K562 treated with DMSO at 1 percent for 24 hours (cell line): ENCODE data around the gene PRR16. TPM values are rescaled to one million over a fixed set of nuclear protein-coding genes. Genes with fewer than 3 reads are reported as not detected.

ENCODE experiments used
- total RNA-seq: library from RNA; unstranded; fragments of 300-600 nt; gene quantifications from 2 replicates; pipeline ENCODE4 v1.2.3, GENCODE V29; 2022; ENCODE audit warnings: low read depth; ENCODE audit not compliant: insufficient read depth

PRR16 gene
- 4.3 and 4.4 TPM in 2 replicates for total RNA-seq

GRCh38 chr5:120463991-120464626, at the start of gene PRR16:
TSS of gene PRR16 (plus strand) at chr5:120464300.

